ACC112 (cell line): Measurements from ENCODE around the gene TMEM258.
A peak's percentile ranks its signal among the peaks of the same experiment; 100 is the strongest.

Experiments
- H2AFZ ChIP-seq: fragments of 200-600 bp; sonication (generic); one replicate; pipeline ENCODE4 v1.6.0; 2017; ENCODE audit warnings: antibody characterized with exemption, low read length; ENCODE audit not compliant: unreplicated experiment
- H3K27ac ChIP-seq: fragments of 200-600 bp; sonication (generic); 2 replicates; pipeline ENCODE4 v1.5.1; 2014; ENCODE audit warnings: low read depth, mild to moderate bottlenecking, antibody characterized with exemption, low read length, moderate library complexity
- H3K27me3 ChIP-seq: fragments of 200-600 bp; sonication (generic); 2 replicates; pipeline ENCODE4 v1.6.1; 2014; ENCODE audit warnings: mild to moderate bottlenecking, antibody characterized with exemption, low read length, moderate library complexity, mixed read lengths; ENCODE audit not compliant: insufficient read depth
- H3K36me3 ChIP-seq: fragments of 200-600 bp; sonication (generic); 2 replicates; pipeline ENCODE4 v1.6.1; 2016; ENCODE audit warnings: mild to moderate bottlenecking, antibody characterized with exemption, low read length, moderate library complexity, mixed read lengths; ENCODE audit not compliant: insufficient read depth
- H3K4me1 ChIP-seq: fragments of 200-600 bp; sonication (generic); one replicate; pipeline ENCODE4 v1.6.1; 2016; ENCODE audit warnings: low read length, mixed read lengths; ENCODE audit not compliant: insufficient read depth, unreplicated experiment, control insufficient read depth
- H3K4me3 ChIP-seq: fragments of 200-600 bp; sonication (generic); 2 replicates; pipeline ENCODE4 v1.5.1; 2014; ENCODE audit warnings: mild to moderate bottlenecking, low read depth, low read length
- H3K79me2 ChIP-seq: fragments of 200-600 bp; sonication (generic); one replicate; pipeline ENCODE4 v1.6.0; 2016; ENCODE audit warnings: low read length; ENCODE audit not compliant: control insufficient read depth, unreplicated experiment, insufficient read depth

The TMEM258 gene

DNA sequence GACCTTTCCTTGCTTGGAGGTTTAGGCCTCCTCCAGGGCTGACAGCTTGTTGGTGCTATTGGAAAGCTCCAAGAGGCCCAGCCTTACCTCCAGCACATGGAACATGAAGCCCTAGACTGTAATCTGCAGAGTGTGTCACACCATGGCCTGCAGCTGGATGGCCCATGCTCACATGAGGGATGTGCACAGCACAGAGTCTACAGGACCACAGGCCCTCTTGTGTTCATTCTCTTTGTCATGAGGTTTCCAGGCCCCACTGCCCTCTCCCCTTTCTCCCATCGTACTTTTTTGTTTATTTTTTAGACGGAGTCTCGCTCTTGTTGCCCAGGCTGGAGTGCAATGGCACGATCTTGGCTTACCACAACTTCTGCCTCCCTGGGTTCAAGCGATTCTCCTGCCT lies 14.4 kb upstream of the TMEM258 start:
- H3K27me3 ChIP-seq = no peaks in the 10 kb centered on the region
- no peak overlapping the region for H3K4me3 ChIP-seq
- no peaks in the 10 kb centered on the region for H3K79me2 ChIP-seq
- no peak overlapping the region for H3K27ac ChIP-seq
- peaks cover 34% of the 10 kb centered on the region for H3K36me3 ChIP-seq
- no peak overlapping the region for H2AFZ ChIP-seq
- peaks cover 7% of the 10 kb centered on the region for H3K4me1 ChIP-seq

DNA sequence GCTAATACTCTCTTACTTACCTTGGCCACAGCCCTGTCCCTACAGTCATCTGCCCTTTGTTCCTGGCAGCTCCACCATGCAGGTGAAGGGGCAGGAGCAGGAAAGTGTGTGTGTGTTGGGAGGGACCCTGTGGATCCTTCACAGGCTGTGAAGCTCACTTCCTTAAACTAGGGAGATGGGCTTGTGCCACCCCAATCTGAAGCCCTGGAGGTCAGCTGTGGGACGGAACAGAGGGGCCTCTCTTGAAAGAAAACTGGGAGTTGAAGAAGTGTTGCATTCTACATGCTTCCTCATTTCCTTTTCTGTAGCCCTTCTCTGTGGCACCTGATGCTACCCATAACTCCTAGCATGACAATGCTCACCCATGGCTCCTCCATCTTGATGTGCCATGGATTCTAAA lies 12.7 kb upstream of the TMEM258 start:
- no peak overlapping the region for H2AFZ ChIP-seq
- peaks cover 7% of the 10 kb centered on the region for H3K4me1 ChIP-seq
- H3K27me3 ChIP-seq = no peaks in the 10 kb centered on the region
- no peaks in the 10 kb centered on the region for H3K79me2 ChIP-seq
- H3K27ac ChIP-seq = no peak overlapping the region
- no peak overlapping the region for H3K4me3 ChIP-seq
- H3K36me3 ChIP-seq = peaks cover 25% of the 10 kb centered on the region

DNA sequence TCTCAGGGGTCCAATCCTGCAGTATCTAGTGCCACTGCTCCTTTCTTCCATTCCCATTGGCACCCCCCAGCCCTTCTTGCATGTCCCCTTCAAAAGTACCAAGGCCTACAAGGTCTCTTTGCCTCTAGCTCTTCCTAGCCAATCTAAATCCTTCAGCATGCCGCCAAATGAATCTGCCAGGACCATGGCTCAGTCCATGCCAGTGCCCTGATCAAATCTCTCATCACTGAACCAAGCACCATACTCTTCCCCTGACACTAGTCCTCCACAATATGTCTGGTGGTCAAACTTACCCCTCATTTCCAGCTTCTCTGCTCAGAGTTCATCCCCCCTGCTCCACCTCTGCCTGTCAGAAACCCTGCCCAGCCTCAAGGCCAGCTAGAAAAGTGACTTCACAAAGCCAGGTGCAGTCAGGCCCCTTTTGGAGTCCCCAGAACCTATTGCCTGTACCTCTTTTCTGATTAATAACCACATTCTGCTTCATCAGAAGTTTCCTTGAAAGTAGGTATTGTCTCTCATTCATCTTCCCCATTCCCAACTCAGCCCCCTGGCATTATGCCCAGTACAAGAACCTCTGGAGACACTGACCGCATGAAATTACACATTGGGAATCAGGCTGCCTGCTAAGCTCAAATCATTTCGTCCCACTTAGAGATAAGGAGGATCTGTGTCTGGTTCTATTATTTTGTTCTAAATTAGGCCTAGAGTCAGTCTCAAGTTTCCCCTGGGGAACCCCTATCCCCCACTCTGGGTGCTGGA lies 11.7 kb upstream of the TMEM258 start:
- H3K79me2 ChIP-seq = peaks cover 3% of the 10 kb centered on the region
- H3K4me3 ChIP-seq = no peak overlapping the region
- no peak overlapping the region for H3K27ac ChIP-seq
- H3K4me1 ChIP-seq = peaks cover 13% of the 10 kb centered on the region
- H3K36me3 ChIP-seq = peaks cover 16% of the 10 kb centered on the region
- no peak overlapping the region for H2AFZ ChIP-seq
- H3K27me3 ChIP-seq = no peaks in the 10 kb centered on the region

DNA sequence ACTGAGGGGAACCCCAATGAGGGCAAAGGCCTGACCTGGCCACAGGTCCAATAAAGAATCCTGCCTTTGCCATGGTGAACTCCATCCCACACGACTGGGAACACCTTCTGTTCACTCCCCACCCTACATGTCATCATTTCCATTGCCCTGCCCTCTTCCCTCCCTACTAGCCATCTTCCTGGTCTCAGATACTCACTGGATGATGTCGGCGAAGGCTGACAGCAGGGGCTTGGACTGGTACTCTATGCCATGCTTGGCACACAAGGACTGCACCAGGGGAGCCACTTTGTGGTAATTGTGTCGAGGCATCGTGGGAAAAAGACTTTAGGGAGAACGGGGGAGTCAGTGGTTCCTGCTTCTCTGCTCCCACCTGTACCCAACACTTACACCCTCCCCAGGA lies 10.2 kb upstream of the TMEM258 start:
- H3K79me2 ChIP-seq = peaks cover 12% of the 10 kb centered on the region
- H3K36me3 ChIP-seq = peaks cover 10% of the 10 kb centered on the region
- no peak overlapping the region for H2AFZ ChIP-seq
- no peak overlapping the region for H3K4me3 ChIP-seq
- H3K27me3 ChIP-seq = no peaks in the 10 kb centered on the region
- H3K4me1 ChIP-seq = peaks cover 13% of the 10 kb centered on the region
- no peak overlapping the region for H3K27ac ChIP-seq

DNA sequence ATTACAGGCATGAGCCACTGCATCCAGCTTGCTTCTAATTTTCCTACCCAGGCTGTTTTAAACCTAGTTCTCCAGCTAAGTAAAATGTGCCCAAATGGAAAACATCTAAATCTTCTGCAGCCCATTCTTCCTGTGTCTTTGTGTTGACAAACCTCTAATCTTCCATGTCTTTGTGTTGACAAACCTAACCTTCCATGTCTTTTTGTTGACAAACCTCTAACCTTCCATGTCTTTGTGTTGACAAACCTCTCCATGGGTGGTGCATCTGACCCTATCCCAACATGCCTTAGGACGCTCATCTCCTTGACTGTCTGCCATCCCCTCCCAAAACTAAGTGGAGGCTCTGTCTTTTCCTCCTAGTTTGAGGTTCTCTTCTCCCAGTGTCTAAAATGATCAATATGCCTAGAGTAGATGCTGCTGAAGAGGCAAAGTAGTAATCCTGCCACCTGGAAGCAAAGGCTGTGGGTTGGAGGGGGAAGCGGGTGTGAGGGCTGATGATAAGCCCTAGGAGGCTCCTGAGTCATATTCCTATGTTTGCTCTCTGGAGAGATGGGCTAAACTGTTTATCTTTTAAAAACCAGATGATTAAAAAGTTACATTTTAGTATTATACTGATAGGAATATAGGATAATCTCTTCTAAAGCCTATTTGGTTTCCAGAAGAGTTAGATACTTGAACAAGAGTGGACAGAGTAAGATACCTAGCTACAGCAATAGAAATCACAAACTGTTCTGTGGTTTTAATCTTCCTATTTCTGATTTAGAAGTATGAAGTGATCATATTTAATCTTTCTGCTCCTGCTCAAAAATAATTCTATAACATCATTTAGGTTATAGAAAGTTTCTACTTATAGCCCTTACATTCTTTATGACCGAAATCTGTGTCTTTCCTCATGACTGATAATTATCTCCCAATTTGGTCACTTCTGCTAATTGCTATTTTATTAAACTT lies 8.2 kb upstream of the TMEM258 start:
- Histone ChIP-seq H2AFZ (no peak overlapping the region), H3K27ac (no peak overlapping the region), H3K4me3 (no peak overlapping the region), H3K36me3 (peaks cover 6% of the 10 kb centered on the region; the same call in 1 of the 2 replicates), H3K79me2 (peaks cover 30% of the 10 kb centered on the region), H3K4me1 (peaks cover 13% of the 10 kb centered on the region), H3K27me3 (no peaks in the 10 kb centered on the region)

DNA sequence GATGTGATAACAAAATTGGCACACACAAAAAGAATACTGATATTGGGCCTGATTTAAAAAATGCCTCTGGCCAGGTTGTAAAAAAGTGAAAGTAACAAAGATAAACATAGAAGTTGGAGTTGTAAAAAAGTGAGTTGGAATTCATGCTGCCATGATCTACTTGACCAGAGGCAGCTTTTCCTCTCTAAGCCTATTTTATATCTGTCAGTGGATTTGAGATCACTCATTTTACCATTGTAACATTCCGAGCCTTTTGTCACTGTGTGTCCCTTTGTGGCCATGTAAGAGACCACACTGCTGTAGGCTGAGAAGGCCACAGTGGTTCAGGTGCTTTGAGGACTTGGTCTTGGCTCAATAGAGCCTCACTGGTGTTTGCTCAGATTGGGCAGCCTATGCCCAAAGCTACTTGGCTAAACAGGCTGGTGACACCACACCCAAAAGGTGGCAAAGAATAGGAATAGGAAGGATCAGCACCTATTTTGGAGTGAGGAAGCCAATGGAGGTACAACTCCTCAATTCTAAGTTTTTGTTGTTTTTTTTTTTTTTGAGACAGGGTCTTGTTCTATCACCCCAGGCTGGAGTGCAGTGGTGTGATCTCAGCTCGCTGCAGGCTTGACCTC lies 7.4 kb upstream of the TMEM258 start:
- H3K4me1 ChIP-seq = peaks cover 14% of the 10 kb centered on the region
- peaks cover 38% of the 10 kb centered on the region for H3K79me2 ChIP-seq
- H3K4me3 ChIP-seq = no peak overlapping the region
- H3K27ac ChIP-seq = no peak overlapping the region
- H3K27me3 ChIP-seq = no peaks in the 10 kb centered on the region
- H2AFZ ChIP-seq = no peak overlapping the region
- H3K36me3 ChIP-seq = peaks cover 3% of the 10 kb centered on the region; the same call in 1 of the 2 replicates

DNA sequence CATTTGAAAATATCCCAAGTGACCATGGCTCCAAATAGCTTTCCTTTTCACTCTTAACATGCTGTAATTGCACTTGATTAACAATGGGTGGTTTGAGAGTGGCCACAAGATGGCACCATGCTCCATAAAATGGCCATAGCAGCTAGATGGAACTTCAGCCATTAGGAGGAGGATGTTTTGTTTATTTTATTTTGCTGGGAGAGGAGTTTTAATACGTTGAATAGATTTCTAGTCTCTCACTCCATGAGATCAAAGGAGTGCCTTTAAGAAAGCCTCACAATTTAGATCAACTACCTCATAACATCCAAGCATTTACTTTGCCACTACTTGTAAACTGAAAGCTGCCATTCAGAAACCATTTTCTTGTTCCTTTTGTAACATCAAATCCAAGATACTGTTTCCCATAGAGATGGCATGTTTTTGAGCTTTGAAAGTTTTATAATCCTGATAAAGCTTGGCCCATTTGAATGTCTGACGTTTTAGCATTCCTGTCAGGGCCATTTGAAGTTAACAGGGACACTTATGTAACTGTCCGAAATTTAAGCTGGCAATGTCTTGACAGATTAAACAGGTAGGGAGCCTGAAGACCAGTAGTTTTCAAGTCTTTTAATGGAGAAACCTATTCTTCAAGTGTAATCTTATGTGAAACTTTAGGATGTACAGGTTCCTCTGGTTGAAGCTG lies 5.0 kb upstream of the TMEM258 start:
- Histone ChIP-seq H3K36me3 (no peaks in the 10 kb centered on the region; the same call in 1 of the 2 replicates), H3K27me3 (no peaks in the 10 kb centered on the region), H3K79me2 (peaks cover 58% of the 10 kb centered on the region), H3K4me1 (peaks cover 13% of the 10 kb centered on the region), H2AFZ (no peak overlapping the region), H3K27ac (peak overlapping the region; percentile 2; the same call in 1 of the 2 replicates), H3K4me3 (no peak overlapping the region)

DNA sequence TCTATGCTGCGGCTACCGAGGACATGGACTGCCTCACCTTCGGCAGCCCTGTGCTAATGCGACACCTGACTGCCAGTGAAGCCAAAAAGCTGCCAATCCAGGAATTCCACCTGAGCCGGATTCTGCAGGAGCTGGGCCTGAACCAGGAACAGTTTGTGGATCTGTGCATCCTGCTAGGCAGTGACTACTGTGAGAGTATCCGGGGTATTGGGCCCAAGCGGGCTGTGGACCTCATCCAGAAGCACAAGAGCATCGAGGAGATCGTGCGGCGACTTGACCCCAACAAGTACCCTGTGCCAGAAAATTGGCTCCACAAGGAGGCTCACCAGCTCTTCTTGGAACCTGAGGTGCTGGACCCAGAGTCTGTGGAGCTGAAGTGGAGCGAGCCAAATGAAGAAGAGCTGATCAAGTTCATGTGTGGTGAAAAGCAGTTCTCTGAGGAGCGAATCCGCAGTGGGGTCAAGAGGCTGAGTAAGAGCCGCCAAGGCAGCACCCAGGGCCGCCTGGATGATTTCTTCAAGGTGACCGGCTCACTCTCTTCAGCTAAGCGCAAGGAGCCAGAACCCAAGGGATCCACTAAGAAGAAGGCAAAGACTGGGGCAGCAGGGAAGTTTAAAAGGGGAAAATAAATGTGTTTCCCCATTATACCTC lies 3.6 kb upstream of the TMEM258 start:
- no peak overlapping the region for H3K27ac ChIP-seq
- H3K79me2 ChIP-seq = peaks cover 66% of the 10 kb centered on the region
- peaks cover 13% of the 10 kb centered on the region for H3K4me1 ChIP-seq
- H3K4me3 ChIP-seq = no peak overlapping the region
- H3K36me3 ChIP-seq = no peaks in the 10 kb centered on the region; the same call in 1 of the 2 replicates
- no peak overlapping the region for H2AFZ ChIP-seq
- no peaks in the 10 kb centered on the region for H3K27me3 ChIP-seq

DNA sequence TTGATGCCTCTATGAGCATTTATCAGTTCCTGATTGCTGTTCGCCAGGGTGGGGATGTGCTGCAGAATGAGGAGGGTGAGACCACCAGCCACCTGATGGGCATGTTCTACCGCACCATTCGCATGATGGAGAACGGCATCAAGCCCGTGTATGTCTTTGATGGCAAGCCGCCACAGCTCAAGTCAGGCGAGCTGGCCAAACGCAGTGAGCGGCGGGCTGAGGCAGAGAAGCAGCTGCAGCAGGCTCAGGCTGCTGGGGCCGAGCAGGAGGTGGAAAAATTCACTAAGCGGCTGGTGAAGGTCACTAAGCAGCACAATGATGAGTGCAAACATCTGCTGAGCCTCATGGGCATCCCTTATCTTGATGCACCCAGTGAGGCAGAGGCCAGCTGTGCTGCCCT lies 3.1 kb upstream of the TMEM258 start:
- H3K27me3 ChIP-seq = no peaks in the 10 kb centered on the region
- no peak overlapping the region for H3K4me3 ChIP-seq
- peaks cover 72% of the 10 kb centered on the region for H3K79me2 ChIP-seq
- H3K36me3 ChIP-seq = no peaks in the 10 kb centered on the region; the same call in 1 of the 2 replicates
- H2AFZ ChIP-seq = no peak overlapping the region
- H3K4me1 ChIP-seq = peaks cover 13% of the 10 kb centered on the region
- H3K27ac ChIP-seq = no peak overlapping the region
